HK-2 (cell line): ENCODE measurements around the gene SMTN.
"Not testable (repeated sequence)": the region's sequence is repeated elsewhere in the genome, so short reads cannot be mapped to it uniquely, and the experiment has no call there.

Experiments used
- DNase-seq: peaks from one replicate; pipeline ENCODE4 v3.0.0-alpha.2; 2018; ENCODE audit not compliant: unreplicated experiment

The SMTN gene

GRCh38 chr22:31090217-31091085, 9.3 kb downstream of the SMTN start:
- DNase-seq: no peak

- no peak for DNase-seq
Observed at GRCh38 chr22:31091106-31091975, 10.2 kb downstream of the SMTN start.

GRCh38 chr22:31092161-31092560, 11.0 kb downstream of the SMTN start:
- DNase-seq: no peak

GRCh38 chr22:31093086-31093850, 12.2 kb downstream of the SMTN start:
- DNase-seq: no peak

- DNase-seq: no peak
Observed at GRCh38 chr22:31094021-31094551, 13.0 kb downstream of the SMTN start.

GRCh38 chr22:31094741-31095140, 13.6 kb downstream of the SMTN start:
- no peak for DNase-seq

GRCh38 chr22:31095637-31096249, 14.6 kb downstream of the SMTN start:
- no peak for DNase-seq

GRCh38 chr22:31096657-31097279, 15.7 kb downstream of the SMTN start:
- no peak for DNase-seq

- not testable (repeated sequence) for DNase-seq
Observed at GRCh38 chr22:31097539-31097938, 16.4 kb downstream of the SMTN start.

- no peak for DNase-seq
Observed at GRCh38 chr22:31097941-31098631, 17.0 kb downstream of the SMTN start.

GRCh38 chr22:31098632-31099110, 17.6 kb downstream of the SMTN start:
- DNase-seq: no peak

- no peak for DNase-seq
Observed at GRCh38 chr22:31099386-31099785, 18.3 kb downstream of the SMTN start.

- DNase-seq: no peak
Observed at GRCh38 chr22:31099841-31100761, 19.0 kb downstream of the SMTN start.

- DNase-seq: no peak
Observed at GRCh38 chr22:31100762-31101525, 19.8 kb downstream of the SMTN start.

GRCh38 chr22:31102441-31103081, 21.4 kb downstream of the SMTN start:
- DNase-seq: peak; percentile 75

GRCh38 chr22:31103111-31103510, 22.0 kb downstream of the SMTN start:
- no peak for DNase-seq

- peak; percentile 11 for DNase-seq
Observed at GRCh38 chr22:31103899-31104694, 23.0 kb downstream of the SMTN start.
